ENCODE data around the gene ARCN1. TPM values are rescaled to one million over a fixed set of nuclear protein-coding genes. Genes with fewer than 3 reads are reported as not detected.

Gene ARCN1
- total and polyA plus RNA-seq, 9 of the 15 experiments (the other 6 are each of a cell fraction or from before 2014, with no cell fraction given) = 30.0 to 224 (median 76.4) TPM

GRCh38 chr11:118526688-118527087, 45.5 kb upstream of the ARCN1 start:
- Histone ChIP-seq H3K9ac (ENCODE audit: insufficient read depth in 1 of 2, low read depth in 2 of 2, low read length in 2 of 2) (no peak overlapping the region), H3K4me2 (ENCODE audit: insufficient read depth, low read length) (no peak overlapping the region), H3K27ac (ENCODE audit: extremely low read depth, low read depth, low read length) (no peak overlapping the region), H3K27me3 (ENCODE audit: control insufficient read depth in 2 of 2, insufficient read depth in 2 of 2, low read length in 2 of 2) (no peaks in the 10 kb centered on the region), H2AFZ (ENCODE audit: low read depth, low read length) (no peak overlapping the region), H3K9me3 (replicated peaks; ENCODE audit: control insufficient read depth, insufficient read depth, low read depth, low read length) (no peaks in the 10 kb centered on the region), H3K4me3 (no peak overlapping the region), H3K9me1 (ENCODE audit: control insufficient read depth, insufficient read depth, low read length) (no peaks in the 10 kb centered on the region), H4K20me1 (replicated peaks; ENCODE audit: control insufficient read depth, insufficient read depth, low read length) (no peaks in the 10 kb centered on the region; the same call in 1 of the 2 replicates), H3K4me1 (replicated peaks in 1 of 2; ENCODE audit: control insufficient read depth in 2 of 2, insufficient read depth in 2 of 2, low read length in 2 of 2) (peaks cover 9 to 26% of the 10 kb centered on the region in 2 experiments; a peak in 4 of 5 replicates), H3K79me2 (ENCODE audit: control insufficient read depth, insufficient read depth, low read length) (no peaks in the 10 kb centered on the region; the same call in 2 of the 3 replicates), H3K36me3 (ENCODE audit: control insufficient read depth, insufficient read depth, low read length) (peaks cover 36% of the 10 kb centered on the region)
- no peak for ATAC-seq
- intact Hi-C loops (cut with micrococcal nuclease) (no loop called here), in situ Hi-C loops (cut with MboI) (no loop called here)
- no peak for FAIRE-seq
- ChIA-PET CTCF (ENCODE audit: low intra/inter-chr PET ratio) (no interaction called here), POLR2A (interaction anchor here (0.7 to 1.7 kb wide), 4 partner anchors 9 to 135 kb away, joined by 3 to 7 read pairs (median 3); no protein-coding TSS in a partner anchor)
- 92% methylated on average over 2 of the region's 2 CpGs for WGBS (ENCODE audit: insufficient coverage, low coverage, missing lambda C conversion rate)
- no TSS peak for BruUV-seq (replicated peaks)
- DNase-seq (ENCODE audit: extremely low read depth in 1 of 4, low spot score in 3 of 4) = no peak
- TF ChIP-seq POLR2B (IDR thresholded peaks at IDR 0.05; ENCODE audit: low read depth, partially characterized antibody) (no peak), NR2C1 (IDR thresholded peaks at IDR 0.05) (no peak), NR2C1 (tag; IDR thresholded peaks at IDR 0.05) (no peak), SNAPC5 (CRISPR knock-in tag; IDR thresholded peaks at IDR 0.05) (no peak), TCF7L2 (IDR thresholded peaks at IDR 0.05; ENCODE audit: low read depth, low read length) (no peak), CHAMP1 (IDR thresholded peaks at IDR 0.05) (no peak), SMARCC2 (IDR thresholded peaks at IDR 0.05; ENCODE audit: low read depth) (no peak), STAT5B (CRISPR knock-in tag; IDR thresholded peaks at IDR 0.05) (no peak), ATF7 (IDR thresholded peaks at IDR 0.05) (no peak), PKNOX1 (IDR thresholded peaks at IDR 0.05) (no peak), SAP30 (IDR thresholded peaks at IDR 0.05; ENCODE audit: borderline replicate concordance, insufficient read depth, low read depth, low read length, poor library complexity, severe bottlenecking) (no peak)

Data from K562 (cell line).